A673 (cell line): Measurements from ENCODE around the gene ARSI.

Source experiments
- CTCF ChIP-seq: fragments of 300-800, 200-600 bp; sonication (generic); conservative IDR thresholded peaks from 2 replicates; pipeline ENCODE4 v1.5.1; 2017; ENCODE audit warnings: low read depth, mild to moderate bottlenecking, antibody characterized with exemption, low read length, moderate library complexity, mixed read lengths
- EZH2 ChIP-seq: fragments of 200-600 bp; sonication (generic); IDR thresholded peaks from 2 replicates; pipeline ENCODE4 v1.6.1; 2017; ENCODE audit warnings: borderline replicate concordance, low read depth, mild to moderate bottlenecking, mixed read lengths, antibody characterized with exemption, low read length; ENCODE audit not compliant: poor library complexity, severe bottlenecking

GRCh38 chr5:150346592-150346991 is 43.9 kb upstream of the ARSI start:
- TF ChIP-seq CTCF, result no peak
- TF ChIP-seq EZH2, result no peak
